Calu3 (cell line): Measurements from ENCODE around the gene TSPAN9. TPM values are rescaled to one million over a fixed set of nuclear protein-coding genes. Genes with fewer than 3 reads are reported as not detected.

Experiments
- BruUV-seq: library from RNA; stranded (reverse); fragments of 400-500 nt; replicated peaks from 2 replicates; lab custom pipeline; 2021; lab: Mats Ljungman, UMichigan
- CTCF ChIA-PET: fragments of 300-600 bp; sonication (Branson Sonifier 250); formaldehyde crosslinking; loops from one replicate; lab custom pipeline; 2022; ENCODE audit warnings: antibody characterized with exemption; lab: Charles Lee
- DNase-seq: peaks from one replicate; pipeline ENCODE4 v3.0.0; 2022
- H3K27ac Mint-ChIP-seq: one replicate; pipeline ENCODE4 v1.8.0; 2022; ENCODE audit warnings: mixed read lengths; ENCODE audit not compliant: unreplicated experiment
- H3K27me3 Mint-ChIP-seq: one replicate; pipeline ENCODE4 v1.8.0; 2022; ENCODE audit warnings: mixed read lengths; ENCODE audit not compliant: unreplicated experiment
- H3K36me3 Mint-ChIP-seq: one replicate; pipeline ENCODE4 v1.8.0; 2022; ENCODE audit warnings: mild to moderate bottlenecking, moderate library complexity, mixed read lengths; ENCODE audit not compliant: insufficient read depth, unreplicated experiment
- H3K4me1 Mint-ChIP-seq: one replicate; pipeline ENCODE4 v1.8.0; 2022; ENCODE audit warnings: mild to moderate bottlenecking, low read depth, mixed read lengths; ENCODE audit not compliant: unreplicated experiment
- H3K4me3 Mint-ChIP-seq: one replicate; pipeline ENCODE4 v1.8.0; 2022; ENCODE audit warnings: mild to moderate bottlenecking, low read depth, moderate library complexity, mixed read lengths; ENCODE audit not compliant: unreplicated experiment
- H3K9me3 Mint-ChIP-seq: one replicate; pipeline ENCODE4 v1.8.0; 2022; ENCODE audit warnings: low read depth, mixed read lengths; ENCODE audit not compliant: unreplicated experiment
- CTCF ChIP-seq: fragments of 200-600 bp; IDR thresholded peaks from one replicate; pipeline ENCODE4 v1.8.0; 2022; ENCODE audit warnings: antibody characterized with exemption; ENCODE audit not compliant: unreplicated experiment
- intact Hi-C: fragments of 100-400 bp; cut with micrococcal nuclease; formaldehyde crosslinking; loops from one replicate; pipeline ENCODE4 v1.10.0; 2022; ENCODE audit not compliant: unreplicated experiment
- total RNA-seq: library from RNA; stranded (reverse); gene quantifications from 2 replicates; pipeline ENCODE4 v1.2.3, GENCODE V29; 2022

The TSPAN9 gene
- total RNA-seq, 1 experiment from 2014 or later = 6.0 TPM

GRCh38 chr12:3172124-3173007 lies 95.2 kb downstream of the TSPAN9 start:
- no peak overlapping the region for H3K4me3 Mint-ChIP-seq
- H3K27ac Mint-ChIP-seq = no peak overlapping the region
- peaks cover 61% of the 10 kb centered on the region for H3K27me3 Mint-ChIP-seq
- no peak for DNase-seq
- TF ChIP-seq CTCF = no peak
- intact Hi-C loops = no loop called here
- peaks cover 34% of the 10 kb centered on the region for H3K4me1 Mint-ChIP-seq
- BruUV-seq = no TSS peak
- no peaks in the 10 kb centered on the region for H3K9me3 Mint-ChIP-seq
- H3K36me3 Mint-ChIP-seq = no peaks in the 10 kb centered on the region
- CTCF ChIA-PET = no interaction called here

- Mint-ChIP-seq H3K4me1 (peaks cover 31% of the 10 kb centered on the region), H3K9me3 (no peaks in the 10 kb centered on the region), H3K4me3 (no peak overlapping the region), H3K36me3 (no peaks in the 10 kb centered on the region), H3K27me3 (peaks cover 56% of the 10 kb centered on the region), H3K27ac (no peak overlapping the region)
- no TSS peak for BruUV-seq
- DNase-seq = no peak
- no peak for TF ChIP-seq CTCF
- CTCF ChIA-PET = no interaction called here
- intact Hi-C loops = no loop called here
Measured at GRCh38 chr12:3173008-3173553, 95.9 kb downstream of the TSPAN9 start.

- no peak for DNase-seq
- Mint-ChIP-seq H3K4me3 (no peak overlapping the region), H3K36me3 (no peaks in the 10 kb centered on the region), H3K4me1 (peaks cover 23% of the 10 kb centered on the region), H3K27me3 (peaks cover 53% of the 10 kb centered on the region), H3K9me3 (no peaks in the 10 kb centered on the region), H3K27ac (no peak overlapping the region)
- TF ChIP-seq CTCF = no peak
- CTCF ChIA-PET = no interaction called here
- intact Hi-C loops = no loop called here
- no TSS peak for BruUV-seq
Measured at GRCh38 chr12:3173912-3174311, 96.7 kb downstream of the TSPAN9 start.

- no peak for TF ChIP-seq CTCF
- intact Hi-C loops = no loop called here
- no peak overlapping the region for H3K4me3 Mint-ChIP-seq
- peaks cover 45% of the 10 kb centered on the region for H3K27me3 Mint-ChIP-seq
- CTCF ChIA-PET = no interaction called here
- H3K36me3 Mint-ChIP-seq = no peaks in the 10 kb centered on the region
- H3K4me1 Mint-ChIP-seq = peaks cover 14% of the 10 kb centered on the region
- H3K27ac Mint-ChIP-seq = no peak overlapping the region
- no TSS peak for BruUV-seq
- no peaks in the 10 kb centered on the region for H3K9me3 Mint-ChIP-seq
- DNase-seq = no peak
Measured at GRCh38 chr12:3175238-3175637, 98.1 kb downstream of the TSPAN9 start.
